Type B pancreatic cell (in vitro differentiated cells): Measurements from ENCODE around the gene FBLN2. TPM values are rescaled to one million over a fixed set of nuclear protein-coding genes. Genes with fewer than 3 reads are reported as not detected.

Source experiments
- DNase-seq: peaks from one replicate; pipeline ENCODE4 v3.0.0; 2021; ENCODE audit warnings: mixed read lengths; ENCODE audit not compliant: unreplicated experiment; ENCODE audit errors: extremely low spot score
- H3K27ac Mint-ChIP-seq: 2 replicates; pipeline ENCODE4 v1.8.0; 2021; ENCODE audit warnings: mild to moderate bottlenecking, mixed read lengths
- H3K27me3 Mint-ChIP-seq: 2 replicates; pipeline ENCODE4 v1.8.0; 2021; ENCODE audit warnings: mixed read lengths
- H3K36me3 Mint-ChIP-seq: 2 replicates; pipeline ENCODE4 v1.8.0; 2021; ENCODE audit warnings: mixed read lengths
- H3K4me1 Mint-ChIP-seq: one replicate; pipeline ENCODE4 v1.8.0; 2021; ENCODE audit warnings: mixed read lengths; ENCODE audit not compliant: unreplicated experiment
- H3K4me3 Mint-ChIP-seq: 2 replicates; pipeline ENCODE4 v1.8.0; 2021; ENCODE audit warnings: mild to moderate bottlenecking, mixed read lengths
- H3K9me3 Mint-ChIP-seq: 2 replicates; pipeline ENCODE4 v1.8.0; 2021; ENCODE audit warnings: mixed read lengths
- CTCF ChIP-seq: fragments of 200-600 bp; sonication (generic); conservative IDR thresholded peaks from 2 replicates; pipeline ENCODE4 v1.5.0; 2021; ENCODE audit warnings: antibody characterized with exemption, mild to moderate bottlenecking
- total RNA-seq: library from RNA; stranded (reverse); gene quantifications from 2 replicates; pipeline ENCODE4 v1.2.1, GENCODE V29; 2021; ENCODE audit warnings: low replicate concordance

FBLN2 gene
- total RNA-seq, 1 donor from 2014 or later: 67.6 TPM

- H3K36me3 Mint-ChIP-seq: no peaks in the 10 kb centered on the region
- peaks cover 24% of the 10 kb centered on the region for H3K4me1 Mint-ChIP-seq
- no peaks in the 10 kb centered on the region for H3K27me3 Mint-ChIP-seq
- H3K27ac Mint-ChIP-seq: no peak overlapping the region
- no peaks in the 10 kb centered on the region for H3K9me3 Mint-ChIP-seq
- TF ChIP-seq CTCF: no peak
- H3K4me3 Mint-ChIP-seq: no peak overlapping the region
- DNase-seq: no peak
Observed at GRCh38 chr3:13588221-13588701, 39.3 kb downstream of the FBLN2 start.

DNA sequence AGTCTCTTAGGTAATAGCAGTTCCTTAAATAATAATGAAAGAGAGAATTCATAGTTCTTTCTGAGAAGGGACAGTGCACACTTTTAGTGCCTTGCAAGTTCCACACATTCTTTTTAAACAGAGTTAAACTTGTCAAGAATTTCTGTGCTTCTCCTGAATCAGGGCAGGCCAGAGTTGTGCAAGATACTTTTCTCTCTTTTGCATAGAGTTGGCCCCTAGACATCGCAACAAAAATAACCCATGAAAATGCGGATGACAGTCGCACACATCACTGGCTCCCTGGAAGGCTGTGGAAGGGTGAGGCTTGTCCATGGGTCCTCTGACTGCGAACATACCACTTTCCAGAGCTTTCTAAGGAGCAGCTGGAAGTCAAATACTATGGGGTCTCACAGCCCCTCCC is 40.1 kb downstream of the FBLN2 start:
- no peaks in the 10 kb centered on the region for H3K27me3 Mint-ChIP-seq
- no peaks in the 10 kb centered on the region for H3K36me3 Mint-ChIP-seq
- H3K4me1 Mint-ChIP-seq: peaks cover 27% of the 10 kb centered on the region
- H3K4me3 Mint-ChIP-seq: no peak overlapping the region
- no peak for TF ChIP-seq CTCF
- no peak for DNase-seq
- no peaks in the 10 kb centered on the region for H3K9me3 Mint-ChIP-seq
- no peak overlapping the region for H3K27ac Mint-ChIP-seq

DNA sequence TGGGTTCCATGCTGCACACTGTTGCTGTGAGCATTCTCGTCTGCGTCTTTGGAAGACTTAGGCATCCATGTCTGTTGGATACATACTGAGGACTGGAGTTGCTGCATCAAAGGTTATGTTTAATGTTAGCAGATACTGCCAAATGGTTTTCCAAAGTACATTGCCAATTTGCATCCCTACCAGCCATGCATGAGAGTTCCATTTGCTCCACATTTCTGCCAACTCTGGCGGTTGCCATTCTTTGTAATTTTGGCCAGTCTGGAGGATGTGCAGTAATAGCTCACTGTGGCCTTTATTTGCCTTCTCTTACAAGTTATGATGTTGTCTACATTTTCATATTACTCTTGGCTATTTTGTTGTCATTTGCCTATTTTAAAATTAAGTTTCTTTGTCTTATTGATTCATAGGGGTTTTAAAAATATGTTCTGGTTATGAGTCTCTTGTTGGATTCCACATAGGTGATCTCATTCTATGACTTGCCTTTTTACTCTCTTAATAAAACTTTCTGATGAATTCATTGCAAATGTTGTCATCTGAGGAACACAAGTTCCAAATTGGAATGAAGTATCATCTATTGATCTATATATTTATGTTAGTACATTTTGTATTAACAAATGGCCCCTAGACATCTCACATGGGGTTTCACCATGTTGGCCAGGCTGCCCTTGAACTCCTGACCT is 42.1 kb downstream of the FBLN2 start:
- Mint-ChIP-seq H3K36me3 (no peaks in the 10 kb centered on the region), H3K27me3 (no peaks in the 10 kb centered on the region), H3K27ac (no peak overlapping the region), H3K4me1 (peaks cover 37% of the 10 kb centered on the region), H3K9me3 (no peaks in the 10 kb centered on the region), H3K4me3 (no peak overlapping the region)
- no peak for TF ChIP-seq CTCF
- no peak for DNase-seq

GRCh38 chr3:13593615-13594014 is 44.7 kb downstream of the FBLN2 start:
- H3K4me1 Mint-ChIP-seq: peaks cover 29% of the 10 kb centered on the region
- no peaks in the 10 kb centered on the region for H3K27me3 Mint-ChIP-seq
- peak overlapping the region; percentile 93 for H3K27ac Mint-ChIP-seq
- no peaks in the 10 kb centered on the region for H3K36me3 Mint-ChIP-seq
- no peak for TF ChIP-seq CTCF
- H3K4me3 Mint-ChIP-seq: peak overlapping the region; percentile 45
- no peaks in the 10 kb centered on the region for H3K9me3 Mint-ChIP-seq
- no peak for DNase-seq

GRCh38 chr3:13594146-13594545 is 45.2 kb downstream of the FBLN2 start:
- H3K4me3 Mint-ChIP-seq: no peak overlapping the region
- no peaks in the 10 kb centered on the region for H3K36me3 Mint-ChIP-seq
- H3K9me3 Mint-ChIP-seq: no peaks in the 10 kb centered on the region
- peaks cover 3% of the 10 kb centered on the region for H3K27me3 Mint-ChIP-seq
- no peak for TF ChIP-seq CTCF
- no peak overlapping the region for H3K27ac Mint-ChIP-seq
- peaks cover 29% of the 10 kb centered on the region for H3K4me1 Mint-ChIP-seq
- DNase-seq: no peak
